ENCODE measurements around the gene TWNK.

The TWNK gene

DNA sequence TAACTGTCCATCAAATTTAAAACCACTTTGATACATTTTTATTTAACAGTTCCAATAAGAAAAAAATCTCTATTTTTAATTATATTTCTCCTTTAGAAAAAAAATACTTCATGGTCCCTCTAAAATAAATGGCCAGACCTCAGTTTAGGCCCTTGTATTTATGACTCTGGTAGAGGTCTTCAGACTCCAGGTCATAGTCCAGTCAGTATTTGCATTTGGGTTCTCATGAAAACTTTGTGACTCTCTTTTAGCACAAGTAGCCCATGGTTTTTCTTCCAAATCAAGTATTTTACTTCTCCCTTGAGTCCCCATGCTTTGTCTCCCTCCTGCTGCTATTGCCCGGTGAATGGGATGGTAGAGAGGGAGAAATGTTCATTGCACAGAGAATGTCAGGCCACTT lies 23.5 kb upstream of the TWNK start:
- no peak for TF ChIP-seq EZH2phosphoT487 (IDR thresholded peaks at IDR 0.05; ENCODE audit: low read depth)
- H3K4me3 ChIP-seq (ENCODE audit: low read length): no peak overlapping the region
- H4K20me1 ChIP-seq (ENCODE audit: insufficient read depth, low read length): no peaks in the 10 kb centered on the region
- no peak overlapping the region for H3K4me2 ChIP-seq (ENCODE audit: low read length)
- H2AFZ ChIP-seq (ENCODE audit: low read depth, low read length): no peak overlapping the region
- peaks cover 8% of the 10 kb centered on the region for H3K36me3 ChIP-seq (replicated peaks; ENCODE audit: low read depth, low read length)
- H3K4me1 ChIP-seq (ENCODE audit: low read length): peaks cover 9% of the 10 kb centered on the region
- H3K9ac ChIP-seq (ENCODE audit: low read length): no peak overlapping the region
- no peaks in the 10 kb centered on the region for H3K9me3 ChIP-seq (ENCODE audit: insufficient read depth, low read length)
- H3K27ac ChIP-seq (ENCODE audit: low read length): no peak overlapping the region
- H3K79me2 ChIP-seq (ENCODE audit: low read length): no peaks in the 10 kb centered on the region
- no peaks in the 10 kb centered on the region for H3K27me3 ChIP-seq (ENCODE audit: low read depth, low read length)

- peaks cover 7% of the 10 kb centered on the region; the same call in 1 of the 2 replicates for H3K4me1 ChIP-seq (ENCODE audit: low read length)
- H2AFZ ChIP-seq (ENCODE audit: low read depth, low read length): no peak overlapping the region
- no peaks in the 10 kb centered on the region for H4K20me1 ChIP-seq (ENCODE audit: insufficient read depth, low read length)
- H3K27ac ChIP-seq (ENCODE audit: low read length): no peak overlapping the region
- H3K4me2 ChIP-seq (ENCODE audit: low read length): no peak overlapping the region
- H3K9ac ChIP-seq (ENCODE audit: low read length): no peak overlapping the region
- H3K4me3 ChIP-seq (ENCODE audit: low read length): no peak overlapping the region
- H3K36me3 ChIP-seq (replicated peaks; ENCODE audit: low read depth, low read length): peaks cover 6% of the 10 kb centered on the region
- TF ChIP-seq EZH2phosphoT487 (IDR thresholded peaks at IDR 0.05; ENCODE audit: low read depth) (no peak), CTCF (IDR thresholded peaks at IDR 0.05; ENCODE audit: low read depth, low read length) (no peak)
- H3K9me3 ChIP-seq (ENCODE audit: insufficient read depth, low read length): no peaks in the 10 kb centered on the region
- H3K79me2 ChIP-seq (ENCODE audit: low read length): no peaks in the 10 kb centered on the region
- H3K27me3 ChIP-seq (ENCODE audit: low read depth, low read length): no peaks in the 10 kb centered on the region
Observed at GRCh38 chr10:100965820-100966219, 21.5 kb upstream of the TWNK start.

GRCh38 chr10:100966887-100967286 lies 20.5 kb upstream of the TWNK start:
- Histone ChIP-seq H3K9ac (ENCODE audit: low read length) (no peak overlapping the region), H3K4me1 (ENCODE audit: low read length) (peaks cover 7% of the 10 kb centered on the region; the same call in 1 of the 2 replicates), H3K79me2 (ENCODE audit: low read length) (no peaks in the 10 kb centered on the region), H3K36me3 (replicated peaks; ENCODE audit: low read depth, low read length) (peaks cover 6% of the 10 kb centered on the region), H3K9me3 (ENCODE audit: insufficient read depth, low read length) (no peaks in the 10 kb centered on the region), H2AFZ (ENCODE audit: low read depth, low read length) (no peak overlapping the region), H3K4me3 (ENCODE audit: low read length) (no peak overlapping the region), H3K27me3 (ENCODE audit: low read depth, low read length) (no peaks in the 10 kb centered on the region), H4K20me1 (ENCODE audit: insufficient read depth, low read length) (no peaks in the 10 kb centered on the region), H3K27ac (ENCODE audit: low read length) (no peak overlapping the region), H3K4me2 (ENCODE audit: low read length) (no peak overlapping the region)
- TF ChIP-seq EZH2phosphoT487 (IDR thresholded peaks at IDR 0.05; ENCODE audit: low read depth): no peak
- TF ChIP-seq CTCF (IDR thresholded peaks at IDR 0.05; ENCODE audit: low read depth, low read length): no peak

DNA sequence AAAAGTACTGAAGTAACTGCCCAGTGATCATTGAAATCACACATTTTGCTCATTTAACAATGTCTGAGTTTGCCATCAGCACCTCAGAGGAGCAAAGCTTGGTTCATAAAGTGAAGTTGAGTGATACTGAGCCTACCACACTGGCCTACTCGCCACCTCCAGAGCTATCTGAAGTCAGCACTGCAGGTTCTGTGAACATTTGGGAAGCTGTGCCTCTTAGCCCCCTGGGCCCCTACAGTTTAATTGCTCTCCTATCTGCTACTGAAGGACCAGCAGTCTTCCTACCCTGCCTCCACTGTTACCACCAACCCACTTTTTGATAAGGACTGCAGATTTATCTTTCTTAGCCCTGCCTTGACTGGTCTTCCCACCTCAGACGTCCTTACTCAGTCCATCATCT lies 20.0 kb upstream of the TWNK start:
- H3K4me3 ChIP-seq (ENCODE audit: low read length): no peak overlapping the region
- H3K36me3 ChIP-seq (replicated peaks; ENCODE audit: low read depth, low read length): peaks cover 3% of the 10 kb centered on the region
- H3K9ac ChIP-seq (ENCODE audit: low read length): no peak overlapping the region
- H3K9me3 ChIP-seq (ENCODE audit: insufficient read depth, low read length): no peaks in the 10 kb centered on the region
- no peaks in the 10 kb centered on the region for H3K79me2 ChIP-seq (ENCODE audit: low read length)
- H3K27ac ChIP-seq (ENCODE audit: low read length): no peak overlapping the region
- peaks cover 7% of the 10 kb centered on the region; the same call in 1 of the 2 replicates for H3K4me1 ChIP-seq (ENCODE audit: low read length)
- H2AFZ ChIP-seq (ENCODE audit: low read depth, low read length): no peak overlapping the region
- TF ChIP-seq EZH2phosphoT487 (IDR thresholded peaks at IDR 0.05; ENCODE audit: low read depth) (no peak), CTCF (IDR thresholded peaks at IDR 0.05; ENCODE audit: low read depth, low read length) (no peak)
- no peaks in the 10 kb centered on the region for H3K27me3 ChIP-seq (ENCODE audit: low read depth, low read length)
- H4K20me1 ChIP-seq (ENCODE audit: insufficient read depth, low read length): no peaks in the 10 kb centered on the region
- H3K4me2 ChIP-seq (ENCODE audit: low read length): no peak overlapping the region

All from OCI-LY3 (cell line).